SU-DHL-6 (cell line): ENCODE data around the gene CCDC30.

Source experiments
- H2AFZ ChIP-seq: fragments of 200-600 bp; sonication (generic); 2 replicates; pipeline ENCODE4 v1.6.1; 2014; ENCODE audit warnings: low read depth, mild to moderate bottlenecking, moderate library complexity, mixed read lengths, antibody characterized with exemption, low read length; ENCODE audit not compliant: severe bottlenecking
- H3F3A ChIP-seq: fragments of 200-600 bp; shearing (Covaris generic); 2 replicates; pipeline ENCODE4 v1.6.0; 2016; ENCODE audit warnings: antibody characterized with exemption, mild to moderate bottlenecking; ENCODE audit not compliant: insufficient read depth
- H3K27ac ChIP-seq: fragments of 200-600 bp; sonication (generic); 2 replicates; pipeline ENCODE4 v1.5.1; 2016; ENCODE audit warnings: low read depth, mild to moderate bottlenecking, low read length, moderate library complexity, mixed read lengths
- H3K27me3 ChIP-seq: fragments of 200-600 bp; sonication (generic), shearing (Covaris generic); 2 replicates; pipeline ENCODE4 v1.6.0; 2014; ENCODE audit warnings: mild to moderate bottlenecking, low read length
- H3K36me3 ChIP-seq: fragments of 200-600 bp; sonication (generic); 2 replicates; pipeline ENCODE4 v1.6.1; 2014; ENCODE audit warnings: mild to moderate bottlenecking, low read length, mixed read lengths
- H3K4me2 ChIP-seq: fragments of 300-600, 200-600 bp; shearing (Covaris generic), sonication (generic); 2 replicates; pipeline ENCODE4 v1.6.0; 2014; ENCODE audit warnings: low read length, low read depth, mild to moderate bottlenecking; ENCODE audit not compliant: poor library complexity, severe bottlenecking
- H3K4me3 ChIP-seq: fragments of 200-600 bp; sonication (generic); 2 replicates; pipeline ENCODE4 v1.5.1; 2014; ENCODE audit warnings: antibody characterized with exemption, low read length, mild to moderate bottlenecking, mixed read lengths; ENCODE audit not compliant: insufficient read depth, poor library complexity, severe bottlenecking
- H3K79me2 ChIP-seq: fragments of 200-600 bp; sonication (generic); 2 replicates; pipeline ENCODE4 v1.6.1; 2014; ENCODE audit warnings: mild to moderate bottlenecking, low read length, moderate library complexity; ENCODE audit not compliant: insufficient read depth
- H3K9ac ChIP-seq: fragments of 200-600 bp; sonication (generic); 2 replicates; pipeline ENCODE4 v1.7.0; 2014; ENCODE audit warnings: mild to moderate bottlenecking, low read length
- H3K9me2 ChIP-seq: fragments of 200-600 bp; sonication (generic); replicated peaks from 2 replicates; pipeline ENCODE4 v1.6.1; 2014; ENCODE audit warnings: low read length; ENCODE audit not compliant: insufficient read depth
- H3K9me3 ChIP-seq: fragments of 200-600 bp; sonication (generic); 2 replicates; pipeline ENCODE4 v1.6.1; 2014; ENCODE audit warnings: low read length, mixed read lengths; ENCODE audit not compliant: insufficient read depth
- H4K20me1 ChIP-seq: fragments of 200-600 bp; sonication (generic); 2 replicates; pipeline ENCODE4 v1.6.1; 2014; ENCODE audit warnings: low read depth, mild to moderate bottlenecking, antibody characterized with exemption, low read length, moderate library complexity, mixed read lengths
- CTCF ChIP-seq: fragments of 200-600 bp; sonication (generic); IDR thresholded peaks from one replicate; pipeline ENCODE4 v1.5.1; 2017; ENCODE audit warnings: antibody characterized with exemption, mild to moderate bottlenecking, low read length, moderate library complexity; ENCODE audit not compliant: insufficient read depth, poor library complexity, severe bottlenecking
- EZH2phosphoT487 ChIP-seq: fragments of 200-600 bp; sonication (generic), shearing (Covaris generic); conservative IDR thresholded peaks from 2 replicates; pipeline ENCODE4 v1.6.1; 2018; ENCODE audit warnings: mild to moderate bottlenecking, antibody characterized with exemption, low read length, moderate library complexity, mixed read lengths

Gene CCDC30

GRCh38 chr1:42461196-42461595 is 1.9 kb upstream of the CCDC30 start:
- no peak overlapping the region for H3K4me2 ChIP-seq
- H3K9ac ChIP-seq, result no peak overlapping the region
- no peaks in the 10 kb centered on the region for H4K20me1 ChIP-seq
- H3K27ac ChIP-seq, result no peak overlapping the region
- peaks cover 3% of the 10 kb centered on the region; the same call in 1 of the 2 replicates for H3F3A ChIP-seq
- H3K36me3 ChIP-seq, result peaks cover 6% of the 10 kb centered on the region; the same call in 1 of the 2 replicates
- no peak overlapping the region for H3K4me3 ChIP-seq
- H3K79me2 ChIP-seq, result peaks cover 9% of the 10 kb centered on the region; the same call in 1 of the 2 replicates
- no peaks in the 10 kb centered on the region for H3K9me3 ChIP-seq
- H3K27me3 ChIP-seq, result no peaks in the 10 kb centered on the region
- TF ChIP-seq EZH2phosphoT487 (no peak), CTCF (no peak)
- no peaks in the 10 kb centered on the region for H3K9me2 ChIP-seq
- H2AFZ ChIP-seq, result no peak overlapping the region

DNA sequence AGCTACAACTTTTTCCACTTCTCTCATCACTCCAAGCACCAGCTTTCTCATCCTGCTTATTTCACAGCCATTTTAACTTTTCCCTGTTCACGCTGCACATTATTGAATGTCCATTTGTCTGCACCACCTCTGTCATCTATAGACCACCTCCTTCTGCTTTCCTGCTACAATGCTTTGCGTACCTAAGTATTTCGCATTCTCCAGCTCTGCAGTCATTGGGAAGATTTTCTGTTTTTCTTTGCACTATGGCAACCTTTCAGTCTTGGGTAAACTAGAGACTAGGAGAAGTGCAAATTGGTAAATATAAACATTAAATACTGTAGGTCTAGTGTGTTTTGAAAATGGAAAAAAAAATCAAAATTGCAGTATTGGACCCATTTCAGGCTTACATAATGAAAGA is 835 bp downstream of the CCDC30 start:
- no peaks in the 10 kb centered on the region for H3K79me2 ChIP-seq
- H4K20me1 ChIP-seq, result no peaks in the 10 kb centered on the region
- no peaks in the 10 kb centered on the region for H3K27me3 ChIP-seq
- H3K4me2 ChIP-seq, result no peak overlapping the region
- H3K9me2 ChIP-seq, result no peaks in the 10 kb centered on the region
- H2AFZ ChIP-seq, result no peak overlapping the region
- no peaks in the 10 kb centered on the region; the same call in 1 of the 2 replicates for H3F3A ChIP-seq
- no peaks in the 10 kb centered on the region for H3K9me3 ChIP-seq
- H3K4me3 ChIP-seq, result no peak overlapping the region
- no peak overlapping the region for H3K27ac ChIP-seq
- no peak overlapping the region for H3K9ac ChIP-seq
- peaks cover 6% of the 10 kb centered on the region; the same call in 1 of the 2 replicates for H3K36me3 ChIP-seq
- TF ChIP-seq CTCF, result no peak
- TF ChIP-seq EZH2phosphoT487, result no peak

DNA sequence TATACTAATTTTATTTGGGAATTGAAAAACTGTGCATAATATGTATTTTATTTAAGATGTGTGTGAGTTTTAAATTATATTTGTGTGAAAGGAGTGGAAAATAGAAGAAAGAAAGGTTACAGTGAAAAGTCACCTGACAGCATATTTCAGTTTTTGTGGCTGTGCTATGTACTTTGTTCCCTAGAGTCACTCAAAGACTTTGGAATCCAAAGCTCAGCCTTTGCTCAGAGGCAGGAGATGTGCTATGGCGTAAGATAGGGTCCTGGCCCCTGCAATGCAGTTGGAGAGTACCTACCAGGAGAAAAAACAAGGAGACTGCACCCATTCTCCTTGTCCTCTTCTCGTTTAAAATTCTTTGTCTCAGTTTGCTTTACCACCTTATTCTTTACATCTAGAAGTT is 2.9 kb downstream of the CCDC30 start:
- no peaks in the 10 kb centered on the region; the same call in 1 of the 2 replicates for H3F3A ChIP-seq
- no peak overlapping the region for H3K4me3 ChIP-seq
- H4K20me1 ChIP-seq, result no peaks in the 10 kb centered on the region
- H2AFZ ChIP-seq, result no peak overlapping the region
- no peak for TF ChIP-seq EZH2phosphoT487
- no peak for TF ChIP-seq CTCF
- no peaks in the 10 kb centered on the region for H3K79me2 ChIP-seq
- H3K27ac ChIP-seq, result no peak overlapping the region
- H3K36me3 ChIP-seq, result no peaks in the 10 kb centered on the region
- H3K9me2 ChIP-seq, result no peaks in the 10 kb centered on the region
- H3K4me2 ChIP-seq, result no peak overlapping the region
- H3K27me3 ChIP-seq, result no peaks in the 10 kb centered on the region
- no peaks in the 10 kb centered on the region for H3K9me3 ChIP-seq
- no peak overlapping the region for H3K9ac ChIP-seq
